Neural progenitor cell (in vitro differentiated cells): ENCODE measurements around the gene MYO1F. TPM values are rescaled to one million over a fixed set of nuclear protein-coding genes. Genes with fewer than 3 reads are reported as not detected.

Experiments used
- DNase-seq: peaks from one replicate; pipeline ENCODE4 v3.0.0-alpha.2; 2016; ENCODE audit warnings: low spot score
- H2AFZ ChIP-seq: fragments of 200-600 bp; sonication (generic); replicated peaks from 2 replicates; pipeline ENCODE4 v1.6.1; 2016; ENCODE audit warnings: antibody characterized with exemption
- H3F3A ChIP-seq: fragments of 200-600 bp; sonication (generic); 2 replicates; pipeline ENCODE4 v1.6.1; 2016; ENCODE audit warnings: antibody characterized with exemption, low read depth
- H3K27ac ChIP-seq: fragments of 200-600 bp; sonication (generic); 2 replicates; pipeline ENCODE4 v1.5.1; 2016; ENCODE audit warnings: mild to moderate bottlenecking
- H3K27me3 ChIP-seq: fragments of 200-600 bp; sonication (generic); 2 replicates; pipeline ENCODE4 v1.6.1; 2016; ENCODE audit warnings: mild to moderate bottlenecking, moderate library complexity
- H3K36me3 ChIP-seq: fragments of 200-600 bp; sonication (generic); 2 replicates; pipeline ENCODE4 v1.5.1; 2016
- H3K4me1 ChIP-seq: fragments of 200-600 bp; sonication (generic); 2 replicates; pipeline ENCODE4 v1.6.1; 2016; ENCODE audit warnings: mixed run types
- H3K4me2 ChIP-seq: fragments of 200-600 bp; sonication (generic); 2 replicates; pipeline ENCODE4 v1.6.1; 2016
- H3K4me3 ChIP-seq: fragments of 200-600 bp; sonication (generic); 2 replicates; pipeline ENCODE4 v1.5.1; 2016
- H3K79me2 ChIP-seq: fragments of 200-600 bp; sonication (generic); 2 replicates; pipeline ENCODE4 v1.6.1; 2016; ENCODE audit warnings: low read depth
- H3K9ac ChIP-seq: fragments of 200-600 bp; sonication (generic); 2 replicates; pipeline ENCODE4 v1.6.1; 2016
- H3K9me3 ChIP-seq: fragments of 200-600 bp; sonication (generic); 2 replicates; pipeline ENCODE4 v1.5.1; 2016; ENCODE audit warnings: low read depth
- H4K20me1 ChIP-seq: fragments of 200-600 bp; sonication (generic); 2 replicates; pipeline ENCODE4 v1.6.1; 2016; ENCODE audit warnings: low read depth
- H3K27ac Mint-ChIP-seq: 3 replicates; pipeline ENCODE4 v1.8.0; 2021; ENCODE audit warnings: mixed read lengths
- H3K27me3 Mint-ChIP-seq: 2 replicates; pipeline ENCODE4 v1.8.0; 2022; ENCODE audit warnings: low read depth, mild to moderate bottlenecking, inconsistent platforms, moderate library complexity, mixed read lengths; ENCODE audit not compliant: insufficient read depth
- H3K36me3 Mint-ChIP-seq: 3 replicates; pipeline ENCODE4 v1.8.0; 2021; ENCODE audit warnings: mixed read lengths
- H3K4me1 Mint-ChIP-seq: 3 replicates; pipeline ENCODE4 v1.8.0; 2021; ENCODE audit warnings: mixed read lengths
- H3K4me3 Mint-ChIP-seq: 3 replicates; pipeline ENCODE4 v1.8.0; 2021; ENCODE audit warnings: mild to moderate bottlenecking, moderate library complexity, mixed read lengths
- H3K9me3 Mint-ChIP-seq: 3 replicates; pipeline ENCODE4 v1.8.0; 2020; ENCODE audit warnings: mixed read lengths
- CTCF ChIP-seq: fragments of 200-600 bp; sonication (generic); IDR thresholded peaks from 2 replicates; pipeline ENCODE4 v1.5.1; 2017; ENCODE audit warnings: antibody characterized with exemption, mild to moderate bottlenecking
- EZH2 ChIP-seq: fragments of 200-600 bp; sonication (generic); IDR thresholded peaks from 2 replicates; pipeline ENCODE4 v1.6.1; 2017; ENCODE audit warnings: antibody characterized with exemption, mild to moderate bottlenecking, moderate library complexity
- EZH2phosphoT487 ChIP-seq: fragments of 200-600 bp; sonication (generic); IDR thresholded peaks from 2 replicates; pipeline ENCODE4 v1.6.1; 2017; ENCODE audit warnings: antibody characterized with exemption
- total RNA-seq: library from RNA; depleted of rRNA; stranded (reverse); fragments of >200 nt; gene quantifications from 2 replicates; pipeline ENCODE4 v1.2.3, GENCODE V29; 2015; ENCODE audit warnings: low replicate concordance

Gene MYO1F
- total RNA-seq, 1 donor from 2014 or later = 0.15 TPM

DNA sequence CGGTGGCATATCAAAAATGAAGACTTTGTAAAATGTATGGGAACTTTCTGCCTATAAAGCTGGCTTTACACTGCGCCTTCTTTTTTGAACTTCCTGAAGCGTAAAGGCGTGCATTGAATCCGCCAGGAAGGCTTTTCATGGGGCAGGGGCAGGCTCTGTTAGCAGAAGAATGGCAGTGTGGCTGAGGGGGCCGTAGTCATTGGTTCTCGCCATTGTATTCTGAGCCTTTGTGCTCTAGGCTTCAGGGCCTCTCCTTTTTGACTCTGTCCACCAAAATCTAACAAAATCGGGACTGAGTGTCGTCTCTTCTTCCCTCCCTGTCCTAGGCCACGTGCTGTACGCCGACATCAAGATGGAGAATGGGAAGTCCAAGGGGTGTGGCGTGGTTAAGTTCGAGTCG, 88.9 kb downstream of the MYO1F start:
- H3K9me3 ChIP-seq = no peaks in the 10 kb centered on the region
- H3K4me3 ChIP-seq = no peak overlapping the region
- H3K27ac ChIP-seq = peak overlapping the region; percentile 97
- Mint-ChIP-seq H3K4me3 (no peak overlapping the region), H3K36me3 (peaks cover 32% of the 10 kb centered on the region), H3K27me3 (peaks cover 8% of the 10 kb centered on the region), H3K4me1 (peaks cover 30% of the 10 kb centered on the region), H3K9me3 (no peaks in the 10 kb centered on the region), H3K27ac (peak overlapping the region; percentile 92)
- DNase-seq = peak; percentile 89
- TF ChIP-seq EZH2 (no peak), EZH2phosphoT487 (no peak), CTCF (no peak)
- H3K4me2 ChIP-seq = peak overlapping the region; percentile 70
- H3K36me3 ChIP-seq = no peaks in the 10 kb centered on the region
- peaks cover 34% of the 10 kb centered on the region for H3K79me2 ChIP-seq
- no peaks in the 10 kb centered on the region for H3K27me3 ChIP-seq
- H3K4me1 ChIP-seq = peaks cover 41% of the 10 kb centered on the region
- no peak overlapping the region for H2AFZ ChIP-seq
- H3F3A ChIP-seq = peaks cover 53% of the 10 kb centered on the region
- no peak overlapping the region for H3K9ac ChIP-seq
- H4K20me1 ChIP-seq = peaks cover 45% of the 10 kb centered on the region

DNA sequence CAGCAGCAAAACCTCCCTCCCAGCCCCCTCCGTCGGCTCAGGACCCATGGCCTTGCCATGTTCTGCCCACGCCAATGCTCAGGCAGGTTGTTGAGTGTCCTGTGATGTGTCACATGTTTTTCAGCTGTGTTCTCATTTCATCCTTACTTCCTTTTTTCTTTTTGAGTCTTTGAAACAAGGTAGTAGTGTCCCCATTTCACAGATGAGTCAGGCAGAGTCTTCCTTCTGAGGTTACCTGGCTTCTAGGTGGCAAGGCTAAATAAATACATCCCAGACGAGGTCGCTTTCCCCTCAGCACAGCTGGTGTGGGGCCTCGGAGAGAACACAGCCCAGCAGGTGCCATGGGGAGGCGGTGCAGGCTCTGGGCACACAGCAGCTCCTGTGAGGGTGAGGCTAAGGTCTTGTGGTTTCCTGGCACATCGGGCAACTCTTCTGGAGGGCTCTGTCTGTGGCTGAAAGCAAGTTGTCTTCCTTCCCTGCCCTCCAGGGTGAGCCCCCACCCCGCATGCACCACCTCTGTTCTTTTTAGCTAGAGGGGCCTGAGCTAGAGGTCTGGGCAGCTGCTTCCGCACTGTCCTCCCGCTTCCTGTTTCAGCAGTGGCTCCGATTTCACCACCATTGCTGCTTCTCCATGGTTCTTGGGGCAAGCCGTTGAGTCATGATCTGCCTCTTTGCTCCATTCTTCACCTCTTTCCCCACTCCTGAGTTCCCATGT, 89.9 kb downstream of the MYO1F start:
- Mint-ChIP-seq H3K9me3 (no peaks in the 10 kb centered on the region), H3K27me3 (peaks cover 8% of the 10 kb centered on the region), H3K36me3 (peaks cover 39% of the 10 kb centered on the region), H3K4me1 (peaks cover 30% of the 10 kb centered on the region), H3K27ac (peak overlapping the region; percentile 92), H3K4me3 (no peak overlapping the region)
- H3K36me3 ChIP-seq = no peaks in the 10 kb centered on the region
- no peak overlapping the region for H2AFZ ChIP-seq
- TF ChIP-seq EZH2phosphoT487 (no peak), EZH2 (no peak), CTCF (no peak)
- H3K4me3 ChIP-seq = no peak overlapping the region
- peaks cover 41% of the 10 kb centered on the region for H3K4me1 ChIP-seq
- peaks cover 45% of the 10 kb centered on the region for H3K79me2 ChIP-seq
- H3K9me3 ChIP-seq = no peaks in the 10 kb centered on the region
- H3K27ac ChIP-seq = peak overlapping the region; percentile 97
- peaks cover 57% of the 10 kb centered on the region for H3F3A ChIP-seq
- DNase-seq = no peak
- H3K27me3 ChIP-seq = no peaks in the 10 kb centered on the region
- no peak overlapping the region for H3K9ac ChIP-seq
- peak overlapping the region; percentile 70 for H3K4me2 ChIP-seq
- peaks cover 56% of the 10 kb centered on the region for H4K20me1 ChIP-seq

GRCh38 chr19:8486661-8487136, 90.5 kb downstream of the MYO1F start:
- H3K27ac ChIP-seq = peak overlapping the region; percentile 97
- H3K4me3 ChIP-seq = no peak overlapping the region
- H3K4me2 ChIP-seq = peak overlapping the region; percentile 70
- H2AFZ ChIP-seq = no peak overlapping the region
- H3F3A ChIP-seq = peaks cover 56% of the 10 kb centered on the region
- H3K27me3 ChIP-seq = no peaks in the 10 kb centered on the region
- H3K9me3 Mint-ChIP-seq = no peaks in the 10 kb centered on the region
- peak overlapping the region; percentile 89 for H3K27ac Mint-ChIP-seq
- DNase-seq = peak; percentile 53
- H3K79me2 ChIP-seq = peaks cover 51% of the 10 kb centered on the region
- H3K9ac ChIP-seq = no peak overlapping the region
- H3K4me1 Mint-ChIP-seq = peaks cover 30% of the 10 kb centered on the region
- H3K4me1 ChIP-seq = peaks cover 41% of the 10 kb centered on the region
- H3K4me3 Mint-ChIP-seq = no peak overlapping the region
- no peaks in the 10 kb centered on the region for H3K36me3 ChIP-seq
- no peaks in the 10 kb centered on the region for H3K9me3 ChIP-seq
- peaks cover 39% of the 10 kb centered on the region for H3K36me3 Mint-ChIP-seq
- TF ChIP-seq CTCF = no peak
- TF ChIP-seq EZH2 = no peak
- no peak for TF ChIP-seq EZH2phosphoT487
- peaks cover 6% of the 10 kb centered on the region for H3K27me3 Mint-ChIP-seq
- H4K20me1 ChIP-seq = peaks cover 61% of the 10 kb centered on the region
